Measurements from ENCODE around the gene KCTD20. TPM values are rescaled to one million over a fixed set of nuclear protein-coding genes. Genes with fewer than 3 reads are reported as not detected.

KCTD20 gene
- total RNA-seq, 1 experiment from 2014 or later = 32.4 TPM

DNA sequence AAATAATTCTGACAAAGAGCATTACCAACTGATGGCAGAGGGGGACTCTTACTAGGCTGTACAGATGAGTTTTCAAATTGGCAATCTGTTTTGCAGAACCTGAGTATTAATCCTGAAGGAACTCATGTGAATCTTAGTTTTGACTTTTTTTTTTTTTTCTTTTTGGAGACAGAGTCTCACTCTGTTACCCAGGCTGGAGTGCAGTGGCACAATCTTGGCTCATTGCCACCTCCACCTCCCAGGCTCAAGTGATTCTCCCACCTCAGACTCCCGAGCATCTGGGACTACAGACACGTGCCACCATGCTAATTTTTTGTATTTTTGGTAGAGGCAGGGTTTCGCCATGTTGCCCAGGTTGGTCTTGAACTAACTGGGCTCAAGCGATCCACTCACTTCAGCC lies 49.3 kb downstream of the KCTD20 start:
- no peaks in the 10 kb centered on the region for H3K27me3 Mint-ChIP-seq (ENCODE audit: insufficient read depth, unreplicated experiment)
- Histone ChIP-seq H3K9me3 (no peaks in the 10 kb centered on the region), H3K36me3 (ENCODE audit: control insufficient read depth, insufficient read depth, low read length) (no peaks in the 10 kb centered on the region; the same call in 1 of the 2 replicates), H3K4me3 (ENCODE audit: low read depth, low read length) (no peak overlapping the region), H3K4me1 (no peaks in the 10 kb centered on the region), H3K27me3 (replicated peaks; ENCODE audit: control insufficient read depth, insufficient read depth, low read length) (no peaks in the 10 kb centered on the region)
- POLR2A ChIA-PET = no interaction called here
- no TSS peak for BruUV-seq (replicated peaks)
- TF ChIP-seq, protein P1, sequence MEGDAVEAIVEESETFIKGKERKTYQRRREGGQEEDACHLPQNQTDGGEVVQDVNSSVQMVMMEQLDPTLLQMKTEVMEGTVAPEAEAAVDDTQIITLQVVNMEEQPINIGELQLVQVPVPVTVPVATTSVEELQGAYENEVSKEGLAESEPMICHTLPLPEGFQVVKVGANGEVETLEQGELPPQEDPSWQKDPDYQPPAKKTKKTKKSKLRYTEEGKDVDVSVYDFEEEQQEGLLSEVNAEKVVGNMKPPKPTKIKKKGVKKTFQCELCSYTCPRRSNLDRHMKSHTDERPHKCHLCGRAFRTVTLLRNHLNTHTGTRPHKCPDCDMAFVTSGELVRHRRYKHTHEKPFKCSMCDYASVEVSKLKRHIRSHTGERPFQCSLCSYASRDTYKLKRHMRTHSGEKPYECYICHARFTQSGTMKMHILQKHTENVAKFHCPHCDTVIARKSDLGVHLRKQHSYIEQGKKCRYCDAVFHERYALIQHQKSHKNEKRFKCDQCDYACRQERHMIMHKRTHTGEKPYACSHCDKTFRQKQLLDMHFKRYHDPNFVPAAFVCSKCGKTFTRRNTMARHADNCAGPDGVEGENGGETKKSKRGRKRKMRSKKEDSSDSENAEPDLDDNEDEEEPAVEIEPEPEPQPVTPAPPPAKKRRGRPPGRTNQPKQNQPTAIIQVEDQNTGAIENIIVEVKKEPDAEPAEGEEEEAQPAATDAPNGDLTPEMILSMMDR (IDR thresholded peaks at IDR 0.05; ENCODE audit: insufficient read depth in 1 of 2, low read depth in 1 of 2, low read length in 1 of 2, severe bottlenecking in 1 of 2, unreplicated experiment in 1 of 2) = no peak
- H3K9me3 Mint-ChIP-seq (ENCODE audit: unreplicated experiment) = no peaks in the 10 kb centered on the region
- no peak overlapping the region for H3K27ac Mint-ChIP-seq (ENCODE audit: unreplicated experiment)
- CTCF ChIA-PET = no interaction called here
- H3K4me3 Mint-ChIP-seq (ENCODE audit: unreplicated experiment) = no peak overlapping the region
- DNase-seq = no peak
- intact Hi-C loops (cut with micrococcal nuclease; ENCODE audit: unreplicated experiment) = no loop called here
- peaks cover 7% of the 10 kb centered on the region for H3K4me1 Mint-ChIP-seq (ENCODE audit: low read depth, unreplicated experiment)
- H3K36me3 Mint-ChIP-seq (ENCODE audit: insufficient read depth, unreplicated experiment) = peaks cover 65% of the 10 kb centered on the region

DNA sequence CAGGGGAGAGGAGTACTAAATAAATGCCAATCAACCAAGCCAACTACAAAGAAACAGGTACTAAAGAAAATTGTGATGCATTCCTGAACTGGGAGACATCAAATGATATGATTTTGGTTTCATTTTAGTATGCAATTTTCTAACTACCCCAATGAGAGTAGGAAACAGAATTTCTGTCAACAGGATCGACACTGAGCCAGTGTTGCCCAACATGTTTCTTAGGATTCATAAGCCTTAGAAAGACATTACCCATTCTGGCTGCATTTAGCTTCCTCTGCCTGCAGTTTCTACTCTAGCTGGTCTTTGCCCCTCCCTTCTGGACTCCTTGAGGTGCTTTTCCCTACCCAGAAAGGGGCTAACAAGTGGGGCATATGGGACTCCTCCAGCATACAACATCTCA lies 49.8 kb downstream of the KCTD20 start:
- Mint-ChIP-seq H3K27me3 (ENCODE audit: insufficient read depth, unreplicated experiment) (no peaks in the 10 kb centered on the region), H3K36me3 (ENCODE audit: insufficient read depth, unreplicated experiment) (peaks cover 70% of the 10 kb centered on the region), H3K4me3 (ENCODE audit: unreplicated experiment) (no peak overlapping the region), H3K4me1 (ENCODE audit: low read depth, unreplicated experiment) (peaks cover 7% of the 10 kb centered on the region), H3K27ac (ENCODE audit: unreplicated experiment) (no peak overlapping the region), H3K9me3 (ENCODE audit: unreplicated experiment) (no peaks in the 10 kb centered on the region)
- TF ChIP-seq, protein P1 (IDR thresholded peaks at IDR 0.05; ENCODE audit: insufficient read depth in 1 of 2, low read depth in 1 of 2, low read length in 1 of 2, severe bottlenecking in 1 of 2, unreplicated experiment in 1 of 2) = no peak
- ChIA-PET CTCF (interaction anchor here (0.6 kb wide), 1 partner anchor 87 kb away, joined by 5 read pairs; no protein-coding TSS in a partner anchor), POLR2A (no interaction called here)
- Histone ChIP-seq H3K36me3 (ENCODE audit: control insufficient read depth, insufficient read depth, low read length) (no peaks in the 10 kb centered on the region; the same call in 1 of the 2 replicates), H3K27me3 (replicated peaks; ENCODE audit: control insufficient read depth, insufficient read depth, low read length) (no peaks in the 10 kb centered on the region), H3K4me3 (ENCODE audit: low read depth, low read length) (no peak overlapping the region), H3K9me3 (no peaks in the 10 kb centered on the region), H3K4me1 (no peaks in the 10 kb centered on the region)
- BruUV-seq (replicated peaks) = no TSS peak
- intact Hi-C loops (cut with micrococcal nuclease; ENCODE audit: unreplicated experiment) = no loop called here
- no peak for DNase-seq

DNA sequence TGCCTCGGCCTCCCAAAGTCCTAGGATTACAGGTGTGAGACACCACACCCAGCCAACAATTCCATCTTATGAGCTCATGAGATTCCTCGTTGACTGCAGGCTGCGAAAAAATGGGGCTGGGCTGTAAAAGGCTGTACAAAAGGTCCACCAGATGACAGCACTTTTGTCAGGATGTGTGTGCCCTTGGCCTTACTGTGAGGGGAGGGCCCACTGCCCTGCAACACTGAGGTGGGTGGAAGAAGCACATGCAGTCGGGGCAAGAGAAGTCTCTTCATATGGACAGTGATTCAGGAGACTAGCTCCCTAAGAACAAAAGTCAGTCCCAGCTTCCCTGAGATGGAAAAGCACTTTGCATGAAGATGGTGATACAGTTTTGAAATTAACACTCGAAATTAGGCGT lies 50.5 kb downstream of the KCTD20 start:
- no peaks in the 10 kb centered on the region for H3K27me3 ChIP-seq (replicated peaks; ENCODE audit: control insufficient read depth, insufficient read depth, low read length)
- H3K4me1 ChIP-seq = no peaks in the 10 kb centered on the region
- no peak overlapping the region for H3K4me3 Mint-ChIP-seq (ENCODE audit: unreplicated experiment)
- intact Hi-C loops (cut with micrococcal nuclease; ENCODE audit: unreplicated experiment) = no loop called here
- peaks cover 7% of the 10 kb centered on the region for H3K4me1 Mint-ChIP-seq (ENCODE audit: low read depth, unreplicated experiment)
- no TSS peak for BruUV-seq (replicated peaks)
- no peak overlapping the region for H3K4me3 ChIP-seq (ENCODE audit: low read depth, low read length)
- TF ChIP-seq, protein P1 (IDR thresholded peaks at IDR 0.05; ENCODE audit: insufficient read depth in 1 of 2, low read depth in 1 of 2, low read length in 1 of 2, severe bottlenecking in 1 of 2, unreplicated experiment in 1 of 2) = no peak
- H3K9me3 ChIP-seq = no peaks in the 10 kb centered on the region
- H3K36me3 ChIP-seq (ENCODE audit: control insufficient read depth, insufficient read depth, low read length) = no peaks in the 10 kb centered on the region; the same call in 1 of the 2 replicates
- H3K36me3 Mint-ChIP-seq (ENCODE audit: insufficient read depth, unreplicated experiment) = peaks cover 70% of the 10 kb centered on the region
- CTCF ChIA-PET = interaction anchor here (0.6 kb wide), 1 partner anchor 86 kb away, joined by 5 read pairs; no protein-coding TSS in a partner anchor
- POLR2A ChIA-PET = interaction anchor here (0.5 kb wide), 1 partner anchor 107 kb away, joined by 7 read pairs; no protein-coding TSS in a partner anchor
- no peaks in the 10 kb centered on the region for H3K9me3 Mint-ChIP-seq (ENCODE audit: unreplicated experiment)
- peak overlapping the region; percentile 40 for H3K27ac Mint-ChIP-seq (ENCODE audit: unreplicated experiment)
- no peaks in the 10 kb centered on the region for H3K27me3 Mint-ChIP-seq (ENCODE audit: insufficient read depth, unreplicated experiment)
- DNase-seq = no peak

All from Caco-2 (cell line).